Measurements from ENCODE around the gene PVR. TPM values are rescaled to one million over a fixed set of nuclear protein-coding genes. Genes with fewer than 3 reads are reported as not detected.

Gene PVR
- total and polyA plus RNA-seq, 2 of the 4 experiments (the other 2 are of a cell fraction): 106 to 122 TPM

GRCh38 chr19:44661904-44662303, 18.2 kb downstream of the PVR start:
- no CpG with 5 or more reads among the region's 7 CpGs for WGBS, 2 experiments (ENCODE audit: extremely low coverage in 2 of 2, insufficient read length in 1 of 2)
- BruUV-seq (replicated peaks): no TSS peak
- Histone ChIP-seq H2BK120ac (ENCODE audit: low read depth, low read length) (no peak overlapping the region), H3K4me2 (ENCODE audit: low read depth, low read length) (no peak overlapping the region), H3K4me1 (ENCODE audit: control insufficient read depth, insufficient read depth, low read length) (peaks cover 2% of the 10 kb centered on the region; the same call in 1 of the 2 replicates), H3K14ac (replicated peaks; ENCODE audit: low read depth, low read length) (no peak overlapping the region), H2BK5ac (ENCODE audit: low read depth, low read length, poor library complexity, severe bottlenecking) (no peak overlapping the region), H2AK9ac (replicated peaks; ENCODE audit: low read depth, low read length, poor library complexity) (peak overlapping the region; percentile 3), H4K91ac (ENCODE audit: insufficient read depth, low read depth, low read length) (no peak overlapping the region), H2BK15ac (ENCODE audit: low read depth, low read length) (no peak overlapping the region), H2BK20ac (ENCODE audit: low read depth, low read length) (no peak overlapping the region), H3K9me3 (ENCODE audit: control insufficient read depth, insufficient read depth, low read length) (no peaks in the 10 kb centered on the region), H4K5ac (ENCODE audit: low read depth, low read length) (no peak overlapping the region), H3K9me1 (ENCODE audit: insufficient read depth, low read length) (0 out of 2 replicates have a peak, but pooled peaks cover 6% of the 10 kb centered on the region), H3K23ac (ENCODE audit: low read depth, low read length) (no peak overlapping the region), H3K79me1 (ENCODE audit: low read depth in 1 of 2, low read length in 2 of 2) (peaks cover 31 to 67% of the 10 kb centered on the region in 2 experiments; a peak in 3 of 4 replicates), H3K4me3 (ENCODE audit: insufficient read depth, low read depth, low read length) (no peak overlapping the region), H3K9ac (ENCODE audit: low read depth, low read length) (no peak overlapping the region), H3K36me3 (ENCODE audit: control insufficient read depth, insufficient read depth, low read length) (peaks cover 60% of the 10 kb centered on the region), H3K27ac (ENCODE audit: insufficient read depth, low read length) (no peak overlapping the region), H4K20me1 (ENCODE audit: insufficient read depth, low read length) (no peaks in the 10 kb centered on the region), H3K18ac (ENCODE audit: low read depth, low read length) (no peak overlapping the region), H2AK5ac (ENCODE audit: low read depth, low read length) (no peak overlapping the region), H2AFZ (replicated peaks; ENCODE audit: low read length, poor library complexity) (no peak overlapping the region), H4K8ac (ENCODE audit: low read depth in 2 of 2, low read length in 2 of 2) (no peak overlapping the region), H3K27me3 (ENCODE audit: control insufficient read depth, insufficient read depth, low read length) (no peaks in the 10 kb centered on the region), H3K4ac (ENCODE audit: low read depth, low read length) (no peak overlapping the region), H3K56ac (ENCODE audit: extremely low read depth, insufficient read depth, low read length) (no peak overlapping the region)
- ATAC-seq (ENCODE audit: low read depth): no peak
- peak; percentile 23 for DNase-seq
- intact Hi-C loops (cut with micrococcal nuclease): no loop called here
- TF ChIP-seq CTCF (conservative IDR thresholded peaks at IDR 0.05; ENCODE audit: low read depth, low read length): no peak
- dilution Hi-C loops (cut with HindIII; ENCODE audit: low sequenced_read_pairs, unreplicated experiment): no loop called here
- in situ Hi-C loops (cut with MboI; ENCODE audit: low sequenced_read_pairs): no loop called here
- POLR2A ChIA-PET (ENCODE audit: unreplicated experiment): no interaction called here
- CTCF ChIA-PET: interaction anchor here (0.6 to 1.8 kb wide), 2 partner anchors 91 to 1212 kb away, joined by 3 to 15 read pairs; no protein-coding TSS in a partner anchor
